K562 (cell line): ENCODE measurements around the gene DAB1. TPM values are rescaled to one million over a fixed set of nuclear protein-coding genes. Genes with fewer than 3 reads are reported as not detected.

Experiments used
- ATAC-seq: fragments of 200-7000 bp; cut with Tn5 transposase; 3 replicates; pipeline ENCODE4 v1.9.1; 2020; ENCODE audit warnings: moderate library complexity
- BruUV-seq: library from RNA; stranded (reverse); fragments of 400-500 nt; replicated peaks from 2 replicates; lab custom pipeline; 2021; lab: Mats Ljungman, UMichigan
- CTCF ChIA-PET: fragments of 300-600 bp; formaldehyde crosslinking; extraction: SDS; loops from one replicate; lab custom pipeline; 2021; ENCODE audit warnings: low intra/inter-chr PET ratio; lab: Yijun Ruan, JAX
- POLR2A ChIA-PET: fragments of 300-600, 350-650 bp; sonication (Branson Sonifier 250); formaldehyde crosslinking; extraction: SDS; loops from one replicate; lab custom pipeline; 2021; ENCODE audit warnings: antibody characterized with exemption, inconsistent platforms; lab: Yijun Ruan, JAX
- DNase-seq, 4 experiments: peaks; one replicate each; pipeline versions ENCODE4 v3.0.0 to v3.0.0-alpha.2; 2011 to 2018; ENCODE audit warnings: low spot score in 3 of 4, mixed read lengths in 3 of 4; ENCODE audit errors: extremely low read depth in 1 of 4
- FAIRE-seq: peaks from 2 replicates; lab custom pipeline; 2011; peaks lifted over from hg19 to GRCh38; lab: Jason Lieb, UNC
- H2AFZ ChIP-seq: 2 replicates; pipeline ENCODE4 v1.6.0; 2011; ENCODE audit warnings: low read depth, low read length, control low read depth, inconsistent platforms
- H3K27ac ChIP-seq: fragments of 200-600 bp; 3 replicates; pipeline ENCODE4 v1.8.0; 2011; ENCODE audit warnings: low read depth, mild to moderate bottlenecking, control low read depth, inconsistent platforms, low read length, moderate library complexity, mixed read lengths; ENCODE audit errors: extremely low read depth
- H3K27me3 ChIP-seq, 2 experiments: fragments of 300-600 bp in 1 of 2; 2 replicates in 1 of 2; 3 replicates in 1 of 2; pipeline versions ENCODE4 v1.6.0 to v1.8.0; 2011; ENCODE audit warnings: inconsistent platforms in 2 of 2, low read length in 2 of 2, mild to moderate bottlenecking in 1 of 2, mixed read lengths in 1 of 2, moderate library complexity in 1 of 2; ENCODE audit not compliant: control insufficient read depth in 2 of 2, insufficient read depth in 2 of 2
- H3K36me3 ChIP-seq: fragments of 300-600 bp; 3 replicates; pipeline ENCODE4 v1.8.0; 2011; ENCODE audit warnings: mild to moderate bottlenecking, low read length, inconsistent platforms; ENCODE audit not compliant: control insufficient read depth, insufficient read depth
- H3K4me1 ChIP-seq, 2 experiments: fragments of 200-600 bp in 1 of 2; replicated peaks in 1 of 2; 2 replicates in 1 of 2; 3 replicates in 1 of 2; pipeline versions ENCODE4 v1.5.1 to v1.8.0; 2011; ENCODE audit warnings: inconsistent platforms in 2 of 2, low read length in 2 of 2, mild to moderate bottlenecking in 1 of 2, mixed read lengths in 1 of 2, moderate library complexity in 1 of 2; ENCODE audit not compliant: control insufficient read depth in 2 of 2, insufficient read depth in 2 of 2
- H3K4me2 ChIP-seq: 2 replicates; pipeline ENCODE4 v1.6.1; 2011; ENCODE audit warnings: low read length, control low read depth, inconsistent platforms, mixed read lengths; ENCODE audit not compliant: insufficient read depth
- H3K4me3 ChIP-seq: fragments of 200-600 bp; sonication (generic), shearing (Covaris generic); 2 replicates; pipeline ENCODE4 v1.5.1; 2016; ENCODE audit warnings: control low read depth, inconsistent platforms
- H3K79me2 ChIP-seq: fragments of 200-600 bp; 3 replicates; pipeline ENCODE4 v1.8.0; 2011; ENCODE audit warnings: low read length, inconsistent platforms; ENCODE audit not compliant: control insufficient read depth, insufficient read depth
- H3K9ac ChIP-seq, 2 experiments: 2 replicates each; pipeline versions ENCODE4 v1.6.0 to v1.6.1; 2011; ENCODE audit warnings: low read depth in 2 of 2, low read length in 2 of 2, control low read depth in 1 of 2, inconsistent platforms in 1 of 2, mild to moderate bottlenecking in 1 of 2, mixed read lengths in 1 of 2; ENCODE audit not compliant: insufficient read depth in 1 of 2
- H3K9me1 ChIP-seq: one replicate; pipeline ENCODE4 v1.6.0; 2011; ENCODE audit warnings: inconsistent platforms, mild to moderate bottlenecking, low read length, moderate library complexity; ENCODE audit not compliant: control insufficient read depth, insufficient read depth
- H3K9me3 ChIP-seq: replicated peaks from 2 replicates; pipeline ENCODE4 v1.5.1; 2011; ENCODE audit warnings: low read depth, low read length, inconsistent platforms; ENCODE audit not compliant: control insufficient read depth, insufficient read depth
- H4K20me1 ChIP-seq: replicated peaks from 2 replicates; pipeline ENCODE4 v1.6.1; 2011; ENCODE audit warnings: low read length, inconsistent platforms, mixed read lengths; ENCODE audit not compliant: control insufficient read depth, insufficient read depth
- BRD4 ChIP-seq: fragments of 200-600 bp; sonication (generic); IDR thresholded peaks from 2 replicates; pipeline ENCODE4 v1.6.1; 2017; ENCODE audit warnings: inconsistent platforms
- CREB3 ChIP-seq: fragments of 450-650 bp; conservative IDR thresholded peaks from 2 replicates; pipeline ENCODE4 v1.6.1; 2016; ENCODE audit warnings: missing genetic modification characterization, low read depth, mild to moderate bottlenecking, missing compliant biosample characterization, moderate library complexity
- FOXJ3 ChIP-seq: sonication (generic); formaldehyde crosslinking; IDR thresholded peaks from 2 replicates; pipeline ENCODE4 v1.4.0; 2020; ENCODE audit warnings: mild to moderate bottlenecking, missing genetic modification reagents
- TBP ChIP-seq: optimal IDR thresholded peaks from 2 replicates; pipeline ENCODE3; 2011; ENCODE audit warnings: low read depth, low read length, improper control_type of control experiment
- ZNF436 ChIP-seq: fragments of 250-450, 450-650 bp; sonication (Bioruptor Pico); formaldehyde crosslinking; IDR thresholded peaks from 2 replicates; pipeline ENCODE4 v1.7.0; 2020; ENCODE audit warnings: mild to moderate bottlenecking
- WGBS: fragments of 100-300 bp; shearing (Covaris generic); methylation state at CpG from one replicate; pipeline ENCODE4 v1.1.6; 2016; ENCODE audit warnings: low coverage, mixed read lengths; ENCODE audit not compliant: insufficient coverage; ENCODE audit errors: missing lambda C conversion rate; 5-methylcytosine and 5-hydroxymethylcytosine counted together
- in situ Hi-C: fragments of 300-500 bp; cut with MboI; formaldehyde crosslinking; loops from 4 replicates; pipeline ENCODE4 v1.15.0; 2018; ENCODE audit warnings: inconsistent platforms, mixed read lengths
- intact Hi-C: fragments of 100-400 bp; cut with micrococcal nuclease; formaldehyde crosslinking; loops from 2 replicates; pipeline ENCODE4 v1.14.2; 2022
- polyA plus RNA-seq, 8 experiments: library from polyadenylated mRNA; depleted of rRNA in 4 of 8; stranded (reverse) in 5 of 8; unstranded in 3 of 8; fragments of >200 nt; fragmentation: Nextera tagmentation in 2 of 8; fragmentation: Illumina TruSeq in 1 of 8; extraction: Ambion mirVana in 2 of 8; extraction: Trizol in 1 of 8; gene quantifications; 2 replicates each; pipeline versions ENCODE4 v1.2.1 to v1.2.3, GENCODE V29; 2011 to 2014; ENCODE audit warnings: inconsistent platforms in 1 of 8, missing spikeins in 1 of 8
- total RNA-seq, 7 experiments: library from RNA; depleted of rRNA in 6 of 7; stranded (reverse); fragments of >200 nt in 6 of 7; fragmentation: Illumina TruSeq in 2 of 7; extraction: Trizol in 2 of 7; gene quantifications; 2 replicates each; pipeline versions ENCODE4 v1.2.1 to v1.2.3, GENCODE V29; 2011 to 2021; ENCODE audit warnings: low replicate concordance in 1 of 7

DAB1 gene
- total and polyA plus RNA-seq, 9 of the 15 experiments (the other 6 are each of a cell fraction or from before 2014, with no cell fraction given) = not detected

- 2% methylated on average over 5 of the region's 5 CpGs for WGBS
- DNase-seq (no peak), FAIRE-seq (no peak), ATAC-seq (no peak)
- no peak for TF ChIP-seq CREB3 (tag)
- no peak for TF ChIP-seq BRD4
- TF ChIP-seq FOXJ3 (CRISPR knock-in tag) = no peak
- no peak for TF ChIP-seq ZNF436 (CRISPR knock-in tag)
- no peak for TF ChIP-seq TBP
- Histone ChIP-seq H3K4me1 (no peaks in the 10 kb centered on the region), H3K36me3 (no peaks in the 10 kb centered on the region), H3K4me3 (no peak overlapping the region), H3K9me3 (no peaks in the 10 kb centered on the region), H3K27me3 (0 out of 5 replicates have a peak, but pooled peaks cover 0 to 7% of the 10 kb centered on the region in 2 experiments), H4K20me1 (no peaks in the 10 kb centered on the region), H3K9ac (no peak overlapping the region), H3K27ac (no peak overlapping the region), H3K79me2 (no peaks in the 10 kb centered on the region), H3K9me1 (no peaks in the 10 kb centered on the region), H3K4me2 (no peak overlapping the region), H2AFZ (no peak overlapping the region)
- ChIA-PET POLR2A (no interaction called here), CTCF (no interaction called here)
- in situ Hi-C loops = no loop called here
- intact Hi-C loops = loop anchor here (5.0 kb wide), 1 partner anchor 187 kb away; no protein-coding TSS in a partner anchor
- no TSS peak for BruUV-seq
Measured at GRCh38 chr1:57019236-57019839, 404.5 kb downstream of the DAB1 start.
